ENCODE measurements around the gene NR6A1.

DNA sequence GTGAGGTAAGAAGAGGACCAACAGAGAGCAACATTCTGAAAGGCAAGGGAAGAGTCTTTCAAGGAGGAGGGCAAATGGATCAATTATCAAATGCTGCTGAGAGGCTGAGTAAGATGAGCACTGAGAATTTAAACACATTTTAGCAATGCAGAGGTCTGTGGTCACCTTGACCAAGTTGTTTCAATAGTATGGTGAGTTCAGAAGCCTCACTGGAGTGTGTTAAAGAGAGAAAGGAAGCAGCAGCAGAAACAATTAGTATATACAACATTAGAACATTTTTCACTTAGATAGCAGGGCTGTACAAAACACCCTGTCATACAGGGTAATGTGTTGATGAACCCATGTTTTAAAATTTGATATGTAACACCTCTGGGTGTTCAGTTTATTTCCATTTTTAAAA is 131.5 kb downstream of the NR6A1 start:
- no peak for TF ChIP-seq EZH2phosphoT487 (IDR thresholded peaks at IDR 0.05; ENCODE audit: insufficient read depth, low read depth)
- no peak for TF ChIP-seq EZH2 (IDR thresholded peaks at IDR 0.05; ENCODE audit: insufficient read depth, poor library complexity, severe bottlenecking)
